ENCODE results near the gene CLIP1.
A peak's percentile ranks its signal among the peaks of the same experiment; 100 is the strongest.
"Not testable (repeated sequence)": the region's sequence is repeated elsewhere in the genome, so short reads cannot be mapped to it uniquely, and the experiment has no call there.

The CLIP1 gene

DNA sequence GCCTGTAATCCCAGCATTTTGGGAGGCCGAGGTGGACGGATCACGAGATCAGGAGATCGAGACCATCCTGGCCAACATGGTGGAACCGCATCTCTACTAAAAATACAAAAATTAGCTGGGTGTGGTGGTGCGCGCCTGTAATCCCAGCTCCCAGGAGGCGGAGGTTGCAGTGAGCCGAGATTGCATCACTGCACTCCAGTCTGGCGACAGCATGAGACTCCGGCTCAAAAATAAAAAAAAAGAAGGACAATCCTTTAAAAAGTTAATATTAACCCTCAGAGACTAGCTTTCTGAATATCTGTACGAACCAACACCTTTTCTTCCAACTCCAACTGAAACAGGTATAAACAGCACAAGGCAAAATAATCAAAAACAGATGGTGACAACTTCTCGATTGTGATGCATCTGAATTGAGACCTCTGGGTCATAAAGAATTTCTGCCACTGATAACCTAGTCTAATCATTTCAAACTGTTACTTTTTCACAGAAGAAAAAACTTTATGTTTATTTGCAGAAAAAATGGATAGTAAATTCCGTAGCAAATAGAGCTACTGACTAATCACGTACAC, 27.8 kb downstream of the CLIP1 start:
- DNase-seq = no peak

DNA sequence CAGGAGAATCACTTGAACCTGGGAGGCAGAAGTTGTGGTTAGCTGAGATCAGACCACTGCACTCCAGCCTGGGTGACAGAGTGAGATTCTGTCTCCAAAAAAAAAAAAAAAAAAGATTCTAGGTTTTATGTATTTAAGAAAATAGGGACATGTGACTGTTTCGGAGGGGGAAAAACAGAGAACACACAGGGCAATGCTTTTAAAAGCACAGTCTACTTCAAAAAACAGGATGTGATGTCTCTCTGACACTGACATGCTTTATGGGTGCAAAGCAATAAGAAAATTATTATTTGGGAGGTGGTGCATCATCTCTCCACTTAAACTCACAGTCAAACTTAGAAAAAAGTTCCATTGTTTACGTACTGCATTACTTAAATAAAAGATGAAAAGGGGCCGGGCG, 28.7 kb downstream of the CLIP1 start:
- DNase-seq = no peak

DNA sequence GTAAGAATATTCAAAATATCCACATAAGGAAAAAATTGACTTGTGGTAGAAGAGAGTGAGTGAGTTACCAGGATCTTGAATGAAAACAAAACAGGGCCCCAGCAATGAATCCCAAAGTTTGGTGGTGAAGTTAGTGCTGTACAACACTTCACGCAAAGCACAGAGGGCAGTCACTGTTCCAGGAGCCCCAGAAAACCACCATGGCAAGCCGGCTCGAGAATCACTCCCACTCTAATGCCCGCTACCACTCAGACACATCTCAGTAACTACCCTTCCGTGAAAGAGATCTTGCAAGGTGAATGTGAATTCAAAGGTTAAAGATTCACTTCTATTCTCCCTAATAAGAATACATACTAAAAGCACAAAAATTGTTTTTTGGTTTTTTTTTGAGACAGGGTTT, 30.1 kb downstream of the CLIP1 start:
- no peak for DNase-seq

DNA sequence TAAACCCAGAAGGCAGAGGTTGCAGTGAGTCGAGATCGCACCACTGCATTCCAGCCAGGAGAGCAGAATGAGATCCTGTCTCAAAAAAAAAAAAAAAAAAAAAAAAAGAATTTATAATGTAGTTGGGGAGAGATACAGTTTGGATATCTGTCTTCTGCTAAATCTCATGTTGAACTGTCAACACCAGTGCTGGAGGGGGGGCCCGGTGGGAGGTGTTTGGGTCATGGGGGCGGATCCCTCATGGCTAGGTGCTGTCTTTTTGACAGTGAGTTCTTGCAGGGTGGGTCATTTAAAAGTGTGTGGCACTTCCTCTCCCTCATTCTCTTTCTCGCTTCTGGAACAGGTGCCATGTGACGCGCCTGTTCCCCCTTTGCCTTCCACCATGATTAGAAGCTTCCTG, 32.8 kb downstream of the CLIP1 start:
- no peak for DNase-seq

DNA sequence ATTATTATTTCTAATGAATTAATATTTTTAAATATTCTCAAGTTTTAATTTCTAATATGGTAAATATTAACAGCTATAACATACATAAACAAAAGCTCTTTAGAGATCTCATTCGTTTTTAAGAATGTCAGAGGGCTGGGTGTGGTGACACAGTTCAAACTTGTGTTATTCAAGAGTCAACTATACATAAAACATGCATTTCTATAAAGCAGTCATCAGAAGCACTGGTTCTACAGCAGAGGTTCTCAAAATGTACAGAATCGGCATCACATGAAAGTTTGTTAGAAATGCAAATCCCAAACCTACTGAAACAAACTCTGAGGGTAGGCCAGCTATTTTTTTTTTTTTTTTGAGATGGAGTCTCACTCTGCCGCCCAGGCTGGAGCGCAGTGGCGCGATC, 34.6 kb downstream of the CLIP1 start:
- DNase-seq = no peak

DNA sequence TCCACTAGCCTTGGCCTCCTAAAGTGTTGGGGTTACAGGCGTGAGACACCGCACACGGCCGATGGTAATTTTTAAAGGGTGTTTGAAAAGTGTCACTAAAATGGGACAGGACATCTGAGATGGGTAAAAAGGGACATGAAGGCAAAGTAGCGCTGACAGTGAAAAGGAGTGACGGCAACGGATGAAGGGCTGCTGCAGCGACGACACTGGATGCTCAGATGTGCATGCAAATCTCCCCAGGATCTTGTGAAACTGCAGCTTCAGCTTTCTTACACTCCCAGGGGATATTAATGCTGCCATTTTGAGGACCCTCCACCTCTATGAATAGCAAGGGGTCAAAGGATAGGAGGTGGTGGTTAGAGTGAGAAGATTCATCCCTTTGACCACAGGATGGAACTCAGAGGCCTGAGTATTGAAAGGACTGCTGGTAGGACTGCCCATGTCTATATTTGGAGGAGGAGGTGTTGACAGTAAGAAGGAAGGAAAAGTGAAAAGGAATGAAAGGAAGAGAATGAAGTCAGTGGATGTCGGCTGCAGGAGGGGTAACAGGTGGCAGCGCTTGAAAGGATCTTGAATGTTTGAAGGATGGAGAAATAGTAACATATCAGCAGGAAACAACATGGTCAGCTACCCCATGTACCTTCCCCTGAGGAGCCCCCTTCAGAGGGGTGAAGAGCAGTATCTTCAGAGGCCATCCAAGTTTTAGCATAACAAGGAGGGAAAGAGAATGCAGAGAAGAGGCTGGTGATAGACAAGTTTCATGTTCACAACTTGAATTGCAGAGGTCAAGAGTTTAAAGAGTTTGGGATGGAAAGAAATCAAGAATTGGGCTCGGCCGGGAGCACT, 37.1 kb downstream of the CLIP1 start:
- DNase-seq = no peak

DNA sequence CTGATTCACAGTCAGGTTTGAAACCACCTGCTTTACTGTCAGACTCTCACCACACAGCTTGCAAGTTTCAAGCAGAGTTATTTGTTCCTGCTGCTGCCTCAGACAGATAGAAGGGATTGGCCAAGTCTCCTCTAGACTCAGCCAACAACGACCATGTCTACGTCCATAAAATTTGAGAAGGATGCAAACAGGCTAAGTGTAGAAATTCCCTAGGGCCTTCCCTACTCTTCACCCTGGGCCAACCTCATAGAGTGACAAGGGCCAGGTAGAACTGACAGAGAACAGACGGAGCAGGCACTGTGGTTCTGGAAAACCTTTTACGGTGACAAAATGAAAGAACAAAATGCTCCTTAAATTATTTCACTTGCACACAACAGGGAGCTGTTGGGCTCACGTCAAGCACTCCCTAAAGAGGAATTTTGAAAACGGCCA, 39.5 kb downstream of the CLIP1 start:
- DNase-seq = no peak

DNA sequence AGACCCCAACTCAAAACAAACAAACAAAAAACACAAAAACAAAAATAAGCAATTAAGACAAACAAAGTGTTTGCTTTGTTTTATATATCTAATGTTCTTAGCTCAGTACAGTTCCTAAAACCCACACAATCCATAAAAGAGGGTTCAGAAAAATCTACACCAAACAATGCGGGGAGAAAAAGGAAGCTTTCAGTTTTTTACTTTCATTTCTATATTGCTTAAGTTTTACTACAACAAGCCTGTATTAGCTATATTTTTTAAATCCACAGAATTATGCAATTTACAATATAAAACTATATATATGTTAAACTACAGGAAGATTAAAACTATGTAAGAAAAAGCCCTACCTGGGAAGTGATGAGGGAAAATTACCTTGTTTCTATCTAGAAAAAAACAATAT, 41.4 kb downstream of the CLIP1 start:
- DNase-seq = no peak

DNA sequence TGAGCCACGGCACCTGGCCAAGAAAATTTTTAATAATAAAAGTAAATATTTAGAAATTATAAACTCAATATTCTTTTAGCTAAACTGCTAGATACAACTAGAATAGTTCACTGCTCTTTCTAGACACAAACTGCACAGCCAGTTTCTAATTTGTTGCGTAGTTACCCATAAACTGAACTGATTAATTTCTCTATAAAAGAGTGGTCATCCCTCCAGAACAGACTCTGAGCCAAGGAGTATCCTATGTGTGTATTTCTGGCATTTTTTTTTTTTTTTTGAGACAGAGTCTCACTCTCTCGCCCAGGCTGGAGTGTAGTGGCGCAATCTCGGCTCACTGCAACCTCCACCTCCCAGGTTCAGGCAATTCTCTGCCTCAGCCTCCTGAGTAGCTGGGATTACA, 45.7 kb downstream of the CLIP1 start:
- DNase-seq = not testable (repeated sequence)

DNA sequence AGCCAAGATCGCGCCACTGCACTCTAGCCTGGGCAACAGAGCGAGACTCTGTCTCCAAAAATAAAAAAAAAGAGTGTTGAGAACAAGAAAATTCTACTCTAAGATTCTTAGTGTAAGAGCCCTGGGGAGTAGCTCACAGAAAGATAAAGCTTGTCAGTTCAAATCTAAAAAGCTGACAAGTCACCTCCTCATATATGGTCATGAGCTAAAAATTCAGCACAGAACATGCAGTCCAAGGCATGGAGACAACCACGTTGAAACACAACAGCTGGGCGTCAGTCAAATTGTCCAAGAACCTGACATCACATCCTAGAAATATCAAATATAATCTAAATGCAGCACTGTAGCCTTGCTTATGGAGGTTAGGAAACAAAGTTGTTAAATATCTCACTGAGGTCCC, 47.8 kb downstream of the CLIP1 start:
- no peak for DNase-seq

DNA sequence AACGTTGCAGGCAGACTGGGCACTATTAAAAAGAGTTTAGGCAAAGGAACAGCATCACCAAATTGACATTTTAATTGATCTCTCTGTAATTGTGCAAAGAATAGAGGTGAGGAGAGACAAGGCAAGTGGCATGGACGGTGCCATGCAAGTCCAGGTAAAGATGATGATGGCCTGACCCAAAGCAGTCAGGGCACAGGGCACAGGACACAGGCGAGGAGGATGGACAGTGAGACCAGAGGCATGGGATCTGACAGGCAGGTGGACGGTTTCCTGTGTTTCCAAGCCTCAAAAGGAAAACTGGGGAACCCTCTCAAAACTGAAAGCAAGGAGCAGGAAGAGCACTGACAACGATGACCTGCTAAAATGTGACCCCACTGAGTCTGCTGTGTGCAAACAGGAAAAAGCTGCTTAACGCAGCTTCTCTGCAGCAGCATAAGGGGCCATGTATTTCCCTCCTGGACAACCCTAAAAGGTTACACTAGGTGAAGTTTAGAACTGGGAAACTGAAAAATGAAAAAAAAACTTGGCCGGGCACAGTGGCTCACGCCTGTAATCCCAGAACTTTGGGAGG, 50.9 kb downstream of the CLIP1 start:
- DNase-seq = no peak

DNA sequence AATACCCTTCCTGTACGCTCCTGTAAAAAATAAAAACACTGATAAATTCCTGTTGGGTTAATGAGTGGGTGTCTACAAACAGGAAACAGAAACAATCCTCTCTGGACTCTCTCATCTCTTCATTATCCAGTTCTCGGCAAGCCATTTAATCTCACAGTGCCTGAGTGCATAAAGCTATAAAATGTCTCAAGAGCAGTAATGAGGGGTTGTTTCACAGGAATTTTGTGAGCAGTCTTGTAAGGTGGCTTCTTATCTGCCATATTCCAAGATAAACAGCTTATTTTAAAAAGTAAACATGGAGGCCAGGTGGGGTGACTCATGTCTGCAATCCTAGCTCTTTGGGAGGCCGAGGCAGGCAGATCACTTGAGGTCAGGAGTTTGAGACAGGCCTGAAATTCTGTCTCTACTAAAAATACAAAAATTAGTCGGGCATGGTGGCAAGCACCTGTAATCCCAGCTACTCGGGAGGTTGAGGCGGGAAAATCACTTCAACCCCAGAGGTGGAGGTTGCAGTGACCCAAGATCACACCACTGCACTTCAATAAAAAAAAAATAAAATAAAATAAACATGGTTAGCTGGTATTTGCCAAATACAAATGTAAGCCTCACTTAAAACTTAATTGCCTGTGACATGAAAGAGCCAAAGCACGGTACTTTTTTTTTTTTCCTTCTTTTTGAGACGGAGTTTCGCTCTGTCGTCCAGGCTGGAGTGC, 54.0 kb downstream of the CLIP1 start:
- DNase-seq = peak; percentile 19

DNA sequence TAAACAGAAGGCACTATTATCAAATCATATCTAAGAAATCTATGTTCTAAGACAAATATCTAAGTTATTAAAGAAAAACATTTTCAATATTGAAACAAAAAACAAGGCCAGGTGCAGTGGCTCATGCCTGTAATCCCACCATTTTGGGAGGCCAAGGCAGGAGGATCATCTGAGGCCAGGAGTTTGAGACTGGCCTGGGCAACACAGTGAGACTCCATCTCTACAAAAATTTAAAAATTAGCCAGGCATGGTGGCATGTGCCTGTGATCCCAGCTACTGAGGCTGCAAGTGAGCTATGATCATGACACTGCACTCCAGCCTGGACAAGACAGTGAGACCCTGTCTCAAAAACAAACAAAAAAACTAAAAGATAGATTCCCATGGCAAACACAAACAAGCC, 54.8 kb downstream of the CLIP1 start:
- DNase-seq = not testable (repeated sequence)

DNA sequence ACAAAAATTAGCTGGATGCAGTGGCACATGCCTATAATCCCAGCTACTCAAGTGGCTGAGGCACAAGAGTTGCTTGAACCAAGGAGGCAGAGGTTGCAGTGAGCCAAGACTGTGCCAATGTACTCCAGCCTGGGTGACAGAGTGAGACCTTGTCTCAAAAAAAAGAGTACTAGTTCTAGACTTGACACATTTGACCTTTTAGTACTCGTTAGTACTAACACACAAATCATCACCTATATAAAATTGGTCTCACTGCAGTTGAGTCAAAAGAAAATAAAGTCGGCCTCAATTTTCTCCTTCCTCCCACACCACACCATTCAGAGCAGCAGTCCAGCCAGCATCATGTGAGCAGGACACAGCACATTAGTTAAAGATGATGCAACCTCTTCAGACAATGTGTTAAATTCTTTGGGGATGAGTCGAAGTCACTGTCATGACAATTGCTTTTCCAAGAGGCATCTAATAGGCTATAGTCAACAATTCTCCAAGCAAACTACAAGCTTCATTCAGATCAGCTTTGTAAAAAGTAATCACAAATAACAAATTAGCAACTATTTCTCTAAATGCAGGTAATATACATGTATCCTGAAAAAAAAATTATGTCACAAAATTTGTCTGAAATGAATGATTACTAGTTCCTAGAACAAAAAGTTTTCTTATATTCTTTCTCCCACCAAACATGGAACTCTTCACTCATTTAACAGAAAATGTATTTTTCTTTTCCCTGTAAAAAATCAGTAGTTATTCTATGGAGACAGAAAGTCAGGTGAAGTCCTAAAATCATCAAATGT, 55.6 kb downstream of the CLIP1 start:
- DNase-seq = no peak

DNA sequence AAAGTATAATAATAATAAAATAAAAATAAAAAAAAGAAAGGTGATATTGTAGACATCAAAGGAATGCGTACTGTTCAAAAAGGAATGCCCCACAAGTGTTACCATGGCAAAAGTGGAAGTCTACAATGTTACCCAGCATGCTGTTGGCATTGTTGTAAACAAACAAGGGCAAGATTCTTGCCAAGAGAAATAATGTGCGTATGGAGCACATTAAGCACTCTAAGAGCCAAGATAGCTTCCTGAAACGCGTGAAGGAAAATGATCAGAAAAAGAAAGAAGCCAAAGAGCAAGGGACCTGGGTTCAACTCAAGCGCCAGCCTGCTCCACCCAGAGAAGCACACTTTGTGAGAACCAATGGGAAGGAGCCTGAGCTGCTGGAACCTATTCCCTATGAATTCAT, 57.2 kb downstream of the CLIP1 start:
- not testable (repeated sequence) for DNase-seq

DNA sequence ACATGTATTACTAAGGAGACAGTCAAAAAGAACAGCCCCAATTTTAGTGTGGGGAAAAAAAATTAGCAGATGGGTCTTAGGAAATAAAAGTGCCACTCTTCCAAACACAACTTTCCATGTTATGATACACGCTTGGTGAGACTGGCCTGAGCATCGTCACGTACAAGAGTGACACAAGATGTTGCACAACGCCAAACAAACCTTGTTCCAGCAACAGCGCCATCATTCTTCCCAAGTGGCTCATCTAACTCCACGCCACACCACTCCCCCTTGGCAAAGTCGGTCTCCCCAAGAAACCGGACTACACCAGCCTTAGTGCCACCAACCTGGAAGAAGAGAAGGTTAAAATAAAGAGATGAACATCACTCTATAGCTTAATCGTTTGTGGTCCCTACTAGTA, 58.7 kb downstream of the CLIP1 start:
- DNase-seq = no peak

DNA sequence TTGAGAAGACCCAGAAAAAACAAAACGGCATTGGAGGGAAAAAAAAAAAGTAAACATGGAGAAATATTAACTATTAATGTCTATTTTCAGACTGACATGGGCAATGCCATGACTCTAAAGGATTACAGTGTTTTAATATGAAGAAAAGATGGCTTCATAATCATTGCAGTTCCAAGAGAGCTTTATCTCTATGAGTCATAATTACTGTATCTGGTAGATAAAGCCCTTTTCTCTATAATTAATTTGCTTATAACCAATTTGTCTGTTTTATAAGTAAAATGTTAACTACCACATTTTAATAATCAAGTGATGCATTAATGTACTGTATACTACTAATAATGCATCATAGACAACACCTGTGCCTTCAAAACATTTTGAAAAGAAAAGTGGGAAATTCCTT, 59.7 kb downstream of the CLIP1 start:
- DNase-seq = no peak

DNA sequence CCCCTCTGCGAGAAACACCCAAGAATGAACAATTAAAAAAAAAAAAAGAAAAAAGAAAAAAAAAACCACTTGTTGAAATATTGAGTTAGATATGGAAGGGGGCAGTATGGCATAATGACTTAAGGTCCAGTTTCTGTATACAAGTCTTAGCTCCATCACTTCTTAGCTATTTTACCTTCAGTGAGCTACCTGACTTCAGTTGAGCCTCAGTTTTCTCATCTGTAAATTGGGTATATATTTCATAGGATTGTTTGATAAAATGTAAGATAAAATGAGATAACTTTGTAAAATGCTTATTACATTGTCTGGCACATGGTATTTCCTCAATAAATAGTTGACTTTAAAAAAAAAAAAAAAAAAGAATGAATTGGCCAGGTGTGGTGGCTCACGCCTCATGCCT, 64.1 kb downstream of the CLIP1 start:
- DNase-seq = not testable (repeated sequence)

DNA sequence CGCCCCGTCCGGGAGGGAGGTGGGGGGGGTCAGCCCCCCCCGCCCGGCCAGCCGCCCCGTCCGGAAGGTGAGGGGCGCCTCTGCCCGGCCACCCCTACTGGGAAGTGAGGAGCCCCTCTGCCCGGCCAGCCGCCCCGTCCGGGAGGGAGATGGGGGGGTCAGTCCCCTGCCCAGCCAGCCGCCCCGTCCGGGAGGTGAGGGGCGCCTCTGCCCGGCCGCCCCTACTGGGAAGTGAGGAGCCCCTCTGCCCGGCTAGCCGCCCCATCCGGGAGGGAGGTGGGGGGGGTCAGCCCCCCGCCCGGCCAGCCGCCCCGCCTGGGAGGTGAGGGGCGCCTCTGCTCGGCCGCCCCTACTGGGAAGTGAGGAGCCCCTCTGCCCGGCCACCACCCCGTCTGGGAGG, 64.9 kb downstream of the CLIP1 start:
- not testable (repeated sequence) for DNase-seq

DNA sequence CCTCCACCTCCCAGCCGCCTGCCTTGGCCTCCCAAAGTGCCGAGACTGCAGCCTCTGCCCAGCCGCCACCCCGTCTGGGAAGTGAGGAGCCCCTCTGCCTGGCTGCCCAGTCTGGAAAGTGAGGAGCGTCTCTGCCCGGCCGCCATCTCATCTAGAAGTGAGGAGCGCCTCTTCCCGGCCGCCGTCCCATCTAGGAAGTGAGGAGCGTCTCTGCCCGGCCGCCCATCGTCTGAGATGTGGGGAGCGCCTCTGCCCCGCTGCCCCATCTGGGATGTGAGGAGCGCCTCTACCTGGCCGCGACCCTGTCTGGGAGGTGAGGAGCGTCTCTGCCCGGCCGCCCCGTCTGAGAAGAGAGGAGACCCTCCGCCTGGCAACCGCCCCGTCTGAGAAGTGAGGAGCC, 65.5 kb downstream of the CLIP1 start:
- not testable (repeated sequence) for DNase-seq

DNA sequence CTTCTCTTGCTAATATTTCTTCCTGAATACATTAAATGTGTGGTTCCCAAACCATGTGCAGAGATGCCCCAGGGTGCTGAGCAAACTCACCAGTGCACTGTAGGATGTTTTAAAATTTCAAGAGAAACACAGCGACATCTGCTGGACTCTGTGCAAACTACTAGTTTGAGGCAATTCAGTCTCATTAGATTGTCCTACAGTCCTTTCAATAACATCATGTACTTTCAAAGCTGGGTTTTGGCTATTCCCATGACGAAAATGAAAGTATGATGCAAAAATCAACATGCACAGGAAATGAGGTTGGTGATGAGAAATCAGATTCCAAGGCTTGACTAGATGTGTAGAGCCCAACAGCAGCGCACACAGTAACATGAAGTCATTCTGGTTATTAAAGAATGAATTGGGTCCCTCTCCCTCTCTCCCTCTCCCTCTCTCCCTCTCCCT, 66.3 kb downstream of the CLIP1 start:
- DNase-seq = peak; percentile 11

DNA sequence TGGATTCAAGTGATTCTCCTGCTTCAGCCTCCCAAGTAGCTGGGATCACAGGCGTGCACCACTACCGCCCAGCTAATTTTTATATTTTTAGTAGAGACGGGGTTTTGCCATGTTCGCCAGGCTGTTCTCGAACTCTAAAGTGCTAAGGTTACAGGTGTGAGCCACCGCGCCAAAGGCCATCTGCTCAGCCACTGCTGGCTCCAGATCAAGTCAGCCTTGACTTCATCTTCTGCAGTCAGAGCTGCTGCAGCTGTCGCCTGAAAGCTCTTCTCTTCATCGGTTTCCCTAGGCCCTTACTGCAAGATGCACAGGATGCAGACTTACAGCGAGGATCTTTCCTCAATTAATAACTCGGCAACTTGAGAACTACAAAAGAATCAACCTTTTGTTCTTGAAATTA, 66.8 kb downstream of the CLIP1 start:
- DNase-seq = no peak

All from NCI-H1092 treated with DMSO at 0.1 percent for 48 hours (cell line).